HepG2 (cell line): ENCODE results near the gene NECAB2. TPM values are rescaled to one million over a fixed set of nuclear protein-coding genes. Genes with fewer than 3 reads are reported as not detected.

Source experiments
- EED ChIP-seq: sonication (generic); formaldehyde crosslinking; IDR thresholded peaks from 2 replicates; pipeline ENCODE4 v1.5.0; 2020; ENCODE audit warnings: mild to moderate bottlenecking, missing genetic modification reagents
- JUN ChIP-seq: sonication (generic); formaldehyde crosslinking; IDR thresholded peaks from 2 replicates; pipeline ENCODE4 v1.4.0; 2020; ENCODE audit warnings: mild to moderate bottlenecking, missing genetic modification reagents
- PAXIP1 ChIP-seq: sonication (generic); formaldehyde crosslinking; conservative IDR thresholded peaks from 2 replicates; pipeline ENCODE4 v1.4.0; 2020; ENCODE audit warnings: mild to moderate bottlenecking, missing genetic modification reagents, moderate library complexity
- ZNF274 ChIP-seq: sonication (generic); formaldehyde crosslinking; IDR thresholded peaks from 2 replicates; pipeline ENCODE4 v1.5.1; 2020; ENCODE audit warnings: mild to moderate bottlenecking, missing genetic modification reagents
- ZNF460 ChIP-seq: sonication (generic); formaldehyde crosslinking; IDR thresholded peaks from 2 replicates; pipeline ENCODE4 v1.5.1; 2020; ENCODE audit warnings: missing genetic modification reagents, mild to moderate bottlenecking, borderline replicate concordance
- ZNF619 ChIP-seq: sonication (generic); formaldehyde crosslinking; IDR thresholded peaks from 2 replicates; pipeline ENCODE4 v1.4.0; 2020; ENCODE audit warnings: mild to moderate bottlenecking, missing genetic modification reagents
- polyA plus RNA-seq, 8 experiments: library from polyadenylated mRNA; depleted of rRNA in 3 of 8; stranded (reverse) in 7 of 8; unstranded in 1 of 8; fragments of >200 nt; fragmentation: Illumina TruSeq in 4 of 8; extraction: Trizol in 4 of 8; gene quantifications; 2 replicates each; pipeline versions ENCODE4 v1.2.1 to v1.2.3, GENCODE V29; 2011 to 2016; ENCODE audit warnings: low read depth in 4 of 8, missing spikeins in 1 of 8, mixed read lengths in 1 of 8; ENCODE audit not compliant: insufficient read depth in 1 of 8
- total RNA-seq, 5 experiments: library from RNA; depleted of rRNA; stranded (reverse); fragments of >200 nt; fragmentation: Illumina TruSeq; extraction: Trizol; gene quantifications; 2 replicates each; pipeline ENCODE4 v1.2.3, GENCODE V29; 2016; ENCODE audit warnings: low read depth in 1 of 5
- TF ChIP-seq, protein P1 (sequence below): sonication (generic); formaldehyde crosslinking; IDR thresholded peaks from 2 replicates; pipeline ENCODE4 v1.4.0; 2020; ENCODE audit warnings: mild to moderate bottlenecking, missing genetic modification reagents
- TF ChIP-seq, protein P2 (sequence below): sonication (generic); formaldehyde crosslinking; IDR thresholded peaks from 2 replicates; pipeline ENCODE4 v1.4.0; 2020; ENCODE audit warnings: missing genetic modification reagents
- TF ChIP-seq, protein P3 (sequence below): sonication (generic); formaldehyde crosslinking; IDR thresholded peaks from 2 replicates; pipeline ENCODE4 v1.5.0; 2020; ENCODE audit warnings: mild to moderate bottlenecking, missing genetic modification reagents
- TF ChIP-seq, protein P4 (sequence below): sonication (generic); formaldehyde crosslinking; IDR thresholded peaks from 2 replicates; pipeline ENCODE4 v1.4.0; 2020; ENCODE audit warnings: mild to moderate bottlenecking, missing genetic modification reagents, borderline replicate concordance
- TF ChIP-seq, protein P5 (sequence below): sonication (generic); formaldehyde crosslinking; IDR thresholded peaks from 2 replicates; pipeline ENCODE4 v1.4.0; 2020; ENCODE audit warnings: missing genetic modification reagents

Gene NECAB2
- total and polyA plus RNA-seq, 2 of the 13 experiments (the other 11 are each of a cell fraction or from before 2014, with no cell fraction given), result 0.21 to 0.49 TPM

- TF ChIP-seq, protein P1, sequence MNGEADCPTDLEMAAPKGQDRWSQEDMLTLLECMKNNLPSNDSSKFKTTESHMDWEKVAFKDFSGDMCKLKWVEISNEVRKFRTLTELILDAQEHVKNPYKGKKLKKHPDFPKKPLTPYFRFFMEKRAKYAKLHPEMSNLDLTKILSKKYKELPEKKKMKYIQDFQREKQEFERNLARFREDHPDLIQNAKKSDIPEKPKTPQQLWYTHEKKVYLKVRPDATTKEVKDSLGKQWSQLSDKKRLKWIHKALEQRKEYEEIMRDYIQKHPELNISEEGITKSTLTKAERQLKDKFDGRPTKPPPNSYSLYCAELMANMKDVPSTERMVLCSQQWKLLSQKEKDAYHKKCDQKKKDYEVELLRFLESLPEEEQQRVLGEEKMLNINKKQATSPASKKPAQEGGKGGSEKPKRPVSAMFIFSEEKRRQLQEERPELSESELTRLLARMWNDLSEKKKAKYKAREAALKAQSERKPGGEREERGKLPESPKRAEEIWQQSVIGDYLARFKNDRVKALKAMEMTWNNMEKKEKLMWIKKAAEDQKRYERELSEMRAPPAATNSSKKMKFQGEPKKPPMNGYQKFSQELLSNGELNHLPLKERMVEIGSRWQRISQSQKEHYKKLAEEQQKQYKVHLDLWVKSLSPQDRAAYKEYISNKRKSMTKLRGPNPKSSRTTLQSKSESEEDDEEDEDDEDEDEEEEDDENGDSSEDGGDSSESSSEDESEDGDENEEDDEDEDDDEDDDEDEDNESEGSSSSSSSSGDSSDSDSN, result 0 out of 2 replicates have a peak, but pooled peaks have one; percentile 35
- TF ChIP-seq, protein P2, sequence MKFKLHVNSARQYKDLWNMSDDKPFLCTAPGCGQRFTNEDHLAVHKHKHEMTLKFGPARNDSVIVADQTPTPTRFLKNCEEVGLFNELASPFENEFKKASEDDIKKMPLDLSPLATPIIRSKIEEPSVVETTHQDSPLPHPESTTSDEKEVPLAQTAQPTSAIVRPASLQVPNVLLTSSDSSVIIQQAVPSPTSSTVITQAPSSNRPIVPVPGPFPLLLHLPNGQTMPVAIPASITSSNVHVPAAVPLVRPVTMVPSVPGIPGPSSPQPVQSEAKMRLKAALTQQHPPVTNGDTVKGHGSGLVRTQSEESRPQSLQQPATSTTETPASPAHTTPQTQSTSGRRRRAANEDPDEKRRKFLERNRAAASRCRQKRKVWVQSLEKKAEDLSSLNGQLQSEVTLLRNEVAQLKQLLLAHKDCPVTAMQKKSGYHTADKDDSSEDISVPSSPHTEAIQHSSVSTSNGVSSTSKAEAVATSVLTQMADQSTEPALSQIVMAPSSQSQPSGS (CRISPR knock-in tag), result 0 out of 2 replicates have a peak, but pooled peaks have one; percentile 50
- TF ChIP-seq ZNF274, result peak; percentile 67; the same call in 1 of the 2 replicates
- TF ChIP-seq, protein P3, sequence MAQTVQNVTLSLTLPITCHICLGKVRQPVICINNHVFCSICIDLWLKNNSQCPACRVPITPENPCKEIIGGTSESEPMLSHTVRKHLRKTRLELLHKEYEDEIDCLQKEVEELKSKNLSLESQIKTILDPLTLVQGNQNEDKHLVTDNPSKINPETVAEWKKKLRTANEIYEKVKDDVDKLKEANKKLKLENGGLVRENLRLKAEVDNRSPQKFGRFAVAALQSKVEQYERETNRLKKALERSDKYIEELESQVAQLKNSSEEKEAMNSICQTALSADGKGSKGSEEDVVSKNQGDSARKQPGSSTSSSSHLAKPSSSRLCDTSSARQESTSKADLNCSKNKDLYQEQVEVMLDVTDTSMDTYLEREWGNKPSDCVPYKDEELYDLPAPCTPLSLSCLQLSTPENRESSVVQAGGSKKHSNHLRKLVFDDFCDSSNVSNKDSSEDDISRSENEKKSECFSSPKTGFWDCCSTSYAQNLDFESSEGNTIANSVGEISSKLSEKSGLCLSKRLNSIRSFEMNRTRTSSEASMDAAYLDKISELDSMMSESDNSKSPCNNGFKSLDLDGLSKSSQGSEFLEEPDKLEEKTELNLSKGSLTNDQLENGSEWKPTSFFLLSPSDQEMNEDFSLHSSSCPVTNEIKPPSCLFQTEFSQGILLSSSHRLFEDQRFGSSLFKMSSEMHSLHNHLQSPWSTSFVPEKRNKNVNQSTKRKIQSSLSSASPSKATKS (CRISPR knock-in tag), result no peak
- TF ChIP-seq ZNF619 (CRISPR knock-in tag), result no peak
- TF ChIP-seq, protein P4, sequence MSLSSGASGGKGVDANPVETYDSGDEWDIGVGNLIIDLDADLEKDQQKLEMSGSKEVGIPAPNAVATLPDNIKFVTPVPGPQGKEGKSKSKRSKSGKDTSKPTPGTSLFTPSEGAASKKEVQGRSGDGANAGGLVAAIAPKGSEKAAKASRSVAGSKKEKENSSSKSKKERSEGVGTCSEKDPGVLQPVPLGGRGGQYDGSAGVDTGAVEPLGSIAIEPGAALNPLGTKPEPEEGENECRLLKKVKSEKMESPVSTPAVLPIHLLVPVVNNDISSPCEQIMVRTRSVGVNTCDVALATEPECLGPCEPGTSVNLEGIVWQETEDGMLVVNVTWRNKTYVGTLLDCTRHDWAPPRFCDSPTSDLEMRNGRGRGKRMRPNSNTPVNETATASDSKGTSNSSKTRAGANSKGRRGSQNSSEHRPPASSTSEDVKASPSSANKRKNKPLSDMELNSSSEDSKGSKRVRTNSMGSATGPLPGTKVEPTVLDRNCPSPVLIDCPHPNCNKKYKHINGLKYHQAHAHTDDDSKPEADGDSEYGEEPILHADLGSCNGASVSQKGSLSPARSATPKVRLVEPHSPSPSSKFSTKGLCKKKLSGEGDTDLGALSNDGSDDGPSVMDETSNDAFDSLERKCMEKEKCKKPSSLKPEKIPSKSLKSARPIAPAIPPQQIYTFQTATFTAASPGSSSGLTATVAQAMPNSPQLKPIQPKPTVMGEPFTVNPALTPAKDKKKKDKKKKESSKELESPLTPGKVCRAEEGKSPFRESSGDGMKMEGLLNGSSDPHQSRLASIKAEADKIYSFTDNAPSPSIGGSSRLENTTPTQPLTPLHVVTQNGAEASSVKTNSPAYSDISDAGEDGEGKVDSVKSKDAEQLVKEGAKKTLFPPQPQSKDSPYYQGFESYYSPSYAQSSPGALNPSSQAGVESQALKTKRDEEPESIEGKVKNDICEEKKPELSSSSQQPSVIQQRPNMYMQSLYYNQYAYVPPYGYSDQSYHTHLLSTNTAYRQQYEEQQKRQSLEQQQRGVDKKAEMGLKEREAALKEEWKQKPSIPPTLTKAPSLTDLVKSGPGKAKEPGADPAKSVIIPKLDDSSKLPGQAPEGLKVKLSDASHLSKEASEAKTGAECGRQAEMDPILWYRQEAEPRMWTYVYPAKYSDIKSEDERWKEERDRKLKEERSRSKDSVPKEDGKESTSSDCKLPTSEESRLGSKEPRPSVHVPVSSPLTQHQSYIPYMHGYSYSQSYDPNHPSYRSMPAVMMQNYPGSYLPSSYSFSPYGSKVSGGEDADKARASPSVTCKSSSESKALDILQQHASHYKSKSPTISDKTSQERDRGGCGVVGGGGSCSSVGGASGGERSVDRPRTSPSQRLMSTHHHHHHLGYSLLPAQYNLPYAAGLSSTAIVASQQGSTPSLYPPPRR, result peak; percentile 20; the same call in 1 of the 2 replicates
- no peak for TF ChIP-seq ZNF460 (CRISPR knock-in tag)
- TF ChIP-seq, protein P5, sequence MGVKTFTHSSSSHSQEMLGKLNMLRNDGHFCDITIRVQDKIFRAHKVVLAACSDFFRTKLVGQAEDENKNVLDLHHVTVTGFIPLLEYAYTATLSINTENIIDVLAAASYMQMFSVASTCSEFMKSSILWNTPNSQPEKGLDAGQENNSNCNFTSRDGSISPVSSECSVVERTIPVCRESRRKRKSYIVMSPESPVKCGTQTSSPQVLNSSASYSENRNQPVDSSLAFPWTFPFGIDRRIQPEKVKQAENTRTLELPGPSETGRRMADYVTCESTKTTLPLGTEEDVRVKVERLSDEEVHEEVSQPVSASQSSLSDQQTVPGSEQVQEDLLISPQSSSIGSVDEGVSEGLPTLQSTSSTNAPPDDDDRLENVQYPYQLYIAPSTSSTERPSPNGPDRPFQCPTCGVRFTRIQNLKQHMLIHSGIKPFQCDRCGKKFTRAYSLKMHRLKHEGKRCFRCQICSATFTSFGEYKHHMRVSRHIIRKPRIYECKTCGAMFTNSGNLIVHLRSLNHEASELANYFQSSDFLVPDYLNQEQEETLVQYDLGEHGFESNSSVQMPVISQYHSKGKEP (CRISPR knock-in tag), result no peak
- no peak for TF ChIP-seq PAXIP1 (CRISPR knock-in tag)
- TF ChIP-seq JUN (CRISPR knock-in tag), result 0 out of 2 replicates have a peak, but pooled peaks have one; percentile 40
- 0 out of 2 replicates have a peak, but pooled peaks have one; percentile 57 for TF ChIP-seq EED (CRISPR knock-in tag)
These were observed 41.2 kb upstream of the NECAB2 start (continued) for GRCh38 chr16:83926726-83927397.
